NCI-H524 treated with DMSO at 0.1 percent for 48 hours (cell line): ENCODE measurements around the gene ZAP70.

ENCODE experiments used
- DNase-seq: peaks from one replicate; lab custom pipeline; 2025; lab: John Stamatoyannopoulos, UW

ZAP70 gene

GRCh38 chr2:97734061-97735051 lies 21.0 kb downstream of the ZAP70 start:
- no peak for DNase-seq

GRCh38 chr2:97735161-97735561 lies 21.8 kb downstream of the ZAP70 start:
- DNase-seq: no peak

- DNase-seq: no peak
Measured at GRCh38 chr2:97736185-97736584, 22.8 kb downstream of the ZAP70 start.

GRCh38 chr2:97736608-97737330 lies 23.4 kb downstream of the ZAP70 start:
- no peak for DNase-seq

- DNase-seq: no peak
Measured at GRCh38 chr2:97737421-97738178, 24.2 kb downstream of the ZAP70 start.

- no peak for DNase-seq
Measured at GRCh38 chr2:97738179-97739019, 25.0 kb downstream of the ZAP70 start.

- DNase-seq: no peak
Measured at GRCh38 chr2:97739020-97739892, 25.9 kb downstream of the ZAP70 start.

- DNase-seq: no peak
Measured at GRCh38 chr2:97739893-97740245, 26.5 kb downstream of the ZAP70 start.

- peak; percentile 19 for DNase-seq
Measured at GRCh38 chr2:97740590-97741182, 27.3 kb downstream of the ZAP70 start.

- no peak for DNase-seq
Measured at GRCh38 chr2:97741251-97741650, 27.9 kb downstream of the ZAP70 start.

GRCh38 chr2:97741686-97742085 lies 28.3 kb downstream of the ZAP70 start:
- no peak for DNase-seq

GRCh38 chr2:97742381-97742847 lies 29.0 kb downstream of the ZAP70 start:
- DNase-seq: no peak

- DNase-seq: no peak
Measured at GRCh38 chr2:97743913-97744312, 30.5 kb downstream of the ZAP70 start.

GRCh38 chr2:97745474-97746174 lies 32.2 kb downstream of the ZAP70 start:
- DNase-seq: no peak

GRCh38 chr2:97747285-97747684 lies 33.9 kb downstream of the ZAP70 start:
- no peak for DNase-seq

- DNase-seq: no peak
Measured at GRCh38 chr2:97747716-97748115, 34.3 kb downstream of the ZAP70 start.

GRCh38 chr2:97749581-97749980 lies 36.2 kb downstream of the ZAP70 start:
- DNase-seq: no peak

GRCh38 chr2:97750017-97750416 lies 36.6 kb downstream of the ZAP70 start:
- no peak for DNase-seq

GRCh38 chr2:97751752-97752151 lies 38.4 kb downstream of the ZAP70 start:
- no peak for DNase-seq
